Upper lobe of left lung (tissue), 4 donors: ENCODE results near the gene ZNF157.

Experiments used
- CTCF ChIP-seq, 6 experiments: fragments of 450-650 bp in 4 of 6; fragments of 200-600 bp in 2 of 6; sonication (generic) in 2 of 6; IDR thresholded peaks; one replicate each; pipeline ENCODE4 v1.5.1; 2016 to 2019; ENCODE audit warnings: antibody characterized with exemption in 6 of 6
- EP300 ChIP-seq, 4 donors: sonication (generic); formaldehyde crosslinking; IDR thresholded peaks; one replicate each; pipeline ENCODE4 v1.5.1; 2017; ENCODE audit warnings: antibody characterized with exemption in 4 of 4, control low read depth in 2 of 4
- POLR2A ChIP-seq, 4 donors: fragments of 450-650 bp; IDR thresholded peaks; one replicate each; pipeline ENCODE4 v1.5.1; 2016 to 2017; ENCODE audit warnings: antibody characterized with exemption in 4 of 4, mild to moderate bottlenecking in 2 of 4
- POLR2AphosphoS5 ChIP-seq, 2 donors: sonication (generic); formaldehyde crosslinking; IDR thresholded peaks; one replicate each; pipeline ENCODE4 v1.5.1; 2017; ENCODE audit warnings: antibody characterized with exemption in 2 of 2

GRCh38 chrX:47351706-47352105 is 18.7 kb upstream of the ZNF157 start:
- TF ChIP-seq CTCF (IDR thresholded peaks at IDR 0.05) (no peak), EP300 (IDR thresholded peaks at IDR 0.05) (no peak), POLR2A (IDR thresholded peaks at IDR 0.05) (no peak), POLR2AphosphoS5 (IDR thresholded peaks at IDR 0.05) (no peak)
